HG02840 (cell line): ENCODE data around the gene AOC2.
"Not testable (repeated sequence)": the region's sequence is repeated elsewhere in the genome, so short reads cannot be mapped to it uniquely, and the experiment has no call there.

Experiments
- ATAC-seq: cut with Tn5 transposase; IDR thresholded peaks from one replicate; pipeline ENCODE4 v1.9.1; 2021; ENCODE audit warnings: mild to moderate bottlenecking, moderate library complexity, moderate number of reproducible peaks; ENCODE audit not compliant: unreplicated experiment, low FRiP score

The AOC2 gene

DNA sequence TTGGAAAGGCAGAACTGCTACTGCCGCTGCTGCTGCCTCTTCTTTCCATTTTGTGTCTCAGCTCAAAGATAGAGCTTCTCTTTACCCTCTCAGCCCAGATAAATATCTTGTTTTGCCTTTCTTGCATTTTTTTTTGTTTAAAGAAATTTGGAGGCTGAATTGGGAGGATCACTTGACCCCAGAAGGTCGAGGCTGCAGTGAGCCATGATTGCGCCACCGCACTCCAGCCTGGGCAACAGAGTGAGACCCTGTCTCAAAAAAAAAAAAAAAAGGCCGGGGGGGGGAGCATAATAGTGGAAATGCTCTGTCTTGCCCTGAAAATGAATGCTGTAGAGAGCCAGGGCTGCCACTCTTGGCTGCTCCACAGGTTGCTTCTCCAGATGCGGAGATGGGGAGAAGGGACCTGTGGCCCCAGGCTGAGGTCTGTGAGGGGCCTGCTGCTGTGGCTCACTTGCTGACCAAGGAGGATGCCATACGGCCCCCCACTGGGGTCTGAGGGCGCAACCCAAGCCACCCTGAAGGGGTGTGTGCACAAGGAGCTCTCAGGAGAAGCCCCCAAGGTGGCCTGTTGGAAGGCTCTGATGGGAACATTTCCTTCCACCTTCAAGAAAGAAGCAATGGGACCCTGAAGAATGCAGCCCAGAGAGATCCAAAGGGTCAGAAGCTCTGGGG is 34.7 kb downstream of the AOC2 start:
- no peak for ATAC-seq

DNA sequence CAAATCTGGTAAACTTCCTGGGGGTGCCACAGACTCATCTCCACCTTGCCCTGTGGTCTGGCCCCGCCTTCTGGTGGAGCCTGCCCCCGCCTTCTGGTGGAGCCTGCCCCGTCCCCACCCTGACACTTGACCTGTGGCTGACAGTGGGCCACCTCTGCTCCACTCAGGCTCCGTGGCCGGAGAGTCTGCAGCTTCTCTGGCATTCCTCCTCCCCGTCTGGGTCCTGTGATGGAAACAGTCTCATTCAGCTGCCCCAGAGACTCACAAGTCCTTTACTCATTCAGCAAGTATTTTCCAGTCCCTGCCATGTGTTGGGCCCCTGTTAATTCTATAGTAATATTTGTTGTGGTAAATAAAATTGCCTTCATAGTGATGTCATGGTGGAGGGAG is 35.2 kb downstream of the AOC2 start:
- no peak for ATAC-seq

DNA sequence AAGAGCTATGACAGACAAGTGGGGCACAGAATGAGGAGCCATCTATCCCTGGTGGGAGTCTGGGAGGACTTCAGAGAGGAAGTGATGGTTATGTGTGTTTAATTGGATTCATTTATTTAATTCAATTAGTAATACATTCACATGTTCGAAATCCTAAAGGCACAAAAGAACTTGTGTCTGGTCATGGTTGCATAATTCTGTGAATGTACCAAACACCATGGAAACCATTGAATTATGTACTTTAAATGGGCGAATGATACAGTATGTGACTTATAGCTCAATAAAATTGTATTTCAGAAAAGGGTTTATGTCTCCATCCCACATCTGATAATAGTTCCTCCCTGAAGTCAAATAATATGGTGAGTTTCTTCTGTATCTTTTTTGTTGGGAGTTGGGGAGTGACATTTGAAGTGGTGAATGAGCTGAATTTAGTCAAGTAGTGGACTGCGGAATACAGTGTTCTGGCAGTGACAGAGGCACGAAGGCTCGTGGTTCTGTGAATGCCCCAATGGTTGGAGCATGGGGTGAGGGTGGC is 36.5 kb downstream of the AOC2 start:
- ATAC-seq: no peak

DNA sequence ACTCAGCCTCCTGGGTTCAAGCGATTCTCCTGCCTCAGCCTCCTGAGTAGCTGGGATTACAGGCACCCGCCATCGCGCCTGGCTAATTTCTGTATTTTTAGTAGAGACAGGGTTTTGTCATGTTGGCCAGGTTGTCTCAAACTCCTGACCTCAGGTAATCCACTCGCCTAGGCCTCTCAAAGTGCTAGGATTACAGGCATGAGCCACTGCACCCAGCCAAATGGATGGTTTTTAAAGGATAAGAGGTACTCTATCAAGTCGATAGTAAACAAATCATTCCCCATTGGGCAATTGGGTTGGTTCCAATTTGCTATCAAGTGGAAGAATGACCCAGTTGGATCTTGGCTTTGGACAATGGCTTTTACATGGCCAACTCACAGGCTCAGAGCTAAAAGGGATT is 37.3 kb downstream of the AOC2 start:
- ATAC-seq: not testable (repeated sequence)

DNA sequence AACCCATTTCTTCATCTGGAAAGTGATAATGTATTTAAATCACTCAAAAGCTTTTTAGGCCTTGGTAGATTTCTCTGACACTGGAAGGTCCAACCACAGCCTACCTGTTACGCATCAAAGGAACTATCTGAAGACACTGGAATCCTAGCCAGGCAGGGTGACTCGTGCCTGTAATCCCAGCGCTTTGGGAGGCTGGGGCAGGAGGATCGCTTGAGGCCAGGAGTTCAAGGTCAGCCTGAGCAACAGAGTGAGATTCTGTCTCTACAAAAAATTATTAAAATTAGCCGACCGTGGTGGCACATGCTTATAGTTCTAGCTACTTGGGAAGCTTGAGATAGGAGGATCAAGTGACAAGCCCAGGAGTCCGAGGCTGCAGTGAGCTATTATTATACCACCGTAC is 37.8 kb downstream of the AOC2 start:
- ATAC-seq: no peak

DNA sequence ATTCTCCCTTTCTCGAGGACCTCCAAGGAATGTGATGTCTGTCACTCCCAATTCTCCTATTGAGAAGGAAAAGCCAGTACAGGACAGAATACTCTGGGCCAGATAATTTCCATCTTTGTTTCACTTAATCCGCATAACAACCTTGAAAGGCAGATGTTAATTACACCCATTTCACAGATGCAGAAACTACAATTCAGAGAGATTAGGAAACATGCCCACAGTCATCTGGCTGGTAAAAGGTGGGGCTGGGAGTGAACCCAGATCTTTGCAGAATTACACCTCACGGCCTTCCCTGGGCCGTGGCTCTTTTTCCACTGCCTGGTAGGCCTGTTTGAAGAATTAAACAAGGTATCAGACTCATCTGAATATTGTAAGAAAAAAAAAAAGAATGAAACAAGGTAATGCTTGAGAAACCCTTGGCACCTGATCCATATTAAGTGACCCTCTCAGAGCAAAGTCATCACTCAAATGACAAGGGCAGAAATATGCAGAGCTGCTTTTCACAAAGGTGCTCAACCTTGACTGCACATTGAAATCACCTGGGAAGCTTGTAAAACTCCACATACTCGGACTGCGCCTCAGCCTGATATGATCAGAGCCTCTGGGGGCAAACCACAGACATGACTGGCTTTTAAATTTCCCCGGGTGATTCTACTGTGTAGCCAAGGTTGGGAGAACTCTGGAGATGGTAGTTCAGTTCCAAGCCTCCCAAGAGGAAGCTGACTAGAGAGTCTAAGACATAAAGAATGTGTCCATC is 39.6 kb downstream of the AOC2 start:
- no peak for ATAC-seq

DNA sequence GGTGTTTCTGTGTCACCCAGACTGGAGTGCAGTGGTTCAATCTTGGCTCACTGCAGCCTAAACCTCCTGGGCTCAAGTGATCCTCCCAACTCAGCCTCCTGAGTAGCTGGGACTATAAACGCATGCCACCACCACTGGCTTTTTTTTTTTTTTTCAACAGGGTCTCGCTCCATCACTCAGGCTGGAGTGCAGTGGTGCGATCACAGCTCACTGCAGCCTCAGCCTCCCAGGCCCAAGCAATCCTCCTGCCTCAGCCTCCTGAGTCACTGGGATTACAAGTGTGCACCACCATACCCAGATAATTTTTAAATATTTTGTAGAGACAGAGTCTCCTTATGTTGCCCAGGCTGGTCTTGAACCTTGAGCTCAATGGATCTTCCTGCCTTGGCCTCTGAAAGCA is 41.4 kb downstream of the AOC2 start:
- ATAC-seq: not testable (repeated sequence)

DNA sequence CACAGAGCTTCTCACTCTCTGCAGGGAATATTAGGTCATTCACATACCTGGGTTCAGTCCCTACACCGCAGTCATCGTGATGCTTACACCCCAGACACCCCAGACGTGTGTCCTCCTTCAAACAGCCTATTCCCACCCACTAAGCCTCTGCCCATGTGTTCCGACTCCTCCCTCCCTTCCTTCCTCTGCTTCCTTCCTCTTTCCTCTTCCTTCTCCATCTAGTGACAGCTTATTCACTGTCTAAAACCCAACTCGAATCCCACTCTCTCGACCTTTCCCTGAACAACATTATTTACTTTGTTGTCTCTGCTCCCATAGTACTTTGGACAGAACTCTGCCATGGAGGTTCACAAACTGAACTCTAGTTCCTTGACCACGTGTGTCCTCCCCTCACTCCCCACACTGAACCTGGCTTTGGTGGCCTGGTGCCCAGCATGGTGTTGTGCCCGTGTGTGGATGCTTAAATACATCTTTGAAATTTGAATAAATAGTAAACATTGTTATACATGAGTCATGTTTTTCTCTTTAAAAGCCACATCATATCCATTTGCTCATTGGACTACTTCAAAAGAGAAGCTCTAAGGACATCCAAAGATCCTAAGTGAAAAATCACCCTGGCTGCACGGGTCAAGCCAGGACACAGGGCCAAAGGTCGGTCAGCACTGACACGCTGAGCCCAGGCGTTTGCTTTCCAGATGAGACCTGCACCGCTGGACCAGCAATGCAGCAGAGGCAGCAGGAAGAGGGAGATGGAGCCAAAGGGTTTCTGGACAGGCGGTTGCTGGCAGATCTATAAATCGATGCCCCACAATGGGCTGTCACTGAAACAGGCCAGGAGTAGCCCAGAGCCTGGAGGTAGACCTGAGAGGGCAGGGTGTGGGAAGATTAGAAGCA is 42.1 kb downstream of the AOC2 start:
- ATAC-seq: no peak

DNA sequence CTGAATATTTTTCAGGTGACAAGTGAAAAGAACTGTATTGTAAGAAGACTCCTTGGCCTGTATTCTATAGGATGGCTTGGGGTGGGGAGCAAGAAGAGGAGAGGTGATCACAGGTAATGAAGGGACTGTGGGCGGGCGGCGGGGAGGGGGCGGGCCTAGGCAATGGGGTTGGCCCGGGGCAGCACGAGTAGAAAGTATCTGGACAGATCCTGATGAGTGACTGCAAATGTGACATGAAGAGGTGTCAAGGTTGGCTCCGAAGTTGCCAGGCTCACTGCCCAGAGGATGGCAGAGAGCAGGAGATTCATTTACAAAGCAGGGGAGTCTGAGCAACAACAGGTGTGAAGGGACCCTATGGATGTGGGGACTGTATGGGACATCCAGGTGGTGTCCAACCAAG is 45.4 kb downstream of the AOC2 start:
- ATAC-seq: no peak

DNA sequence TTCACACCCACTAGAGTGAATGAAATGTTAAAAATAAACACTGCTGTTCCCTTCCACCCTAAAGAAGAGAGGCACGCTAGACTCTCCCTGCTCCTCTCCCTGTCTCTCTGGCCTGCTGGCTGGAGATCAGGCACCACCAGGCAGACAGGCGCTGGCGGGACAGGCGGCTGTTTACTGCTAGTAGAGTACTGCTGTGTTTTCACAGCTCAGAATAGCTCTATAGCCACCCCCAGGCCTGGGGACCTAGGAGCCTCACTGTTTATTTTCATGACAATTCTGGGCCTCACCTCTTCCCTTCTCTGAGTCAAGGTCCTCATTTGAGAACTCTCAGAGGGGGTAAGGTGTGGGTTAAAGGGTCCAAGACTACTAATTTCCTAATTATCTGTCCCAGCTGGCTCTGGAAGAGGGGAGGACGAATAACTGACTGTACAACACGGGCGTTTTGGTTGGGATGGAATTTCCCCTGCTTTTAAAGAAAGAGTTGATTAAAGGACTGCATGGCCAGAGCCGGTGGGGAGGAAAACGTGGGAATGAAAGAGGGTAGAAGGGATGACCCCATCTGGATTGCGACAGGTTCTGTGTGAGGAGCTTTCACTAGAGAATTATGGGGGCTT is 47.3 kb downstream of the AOC2 start:
- no peak for ATAC-seq

DNA sequence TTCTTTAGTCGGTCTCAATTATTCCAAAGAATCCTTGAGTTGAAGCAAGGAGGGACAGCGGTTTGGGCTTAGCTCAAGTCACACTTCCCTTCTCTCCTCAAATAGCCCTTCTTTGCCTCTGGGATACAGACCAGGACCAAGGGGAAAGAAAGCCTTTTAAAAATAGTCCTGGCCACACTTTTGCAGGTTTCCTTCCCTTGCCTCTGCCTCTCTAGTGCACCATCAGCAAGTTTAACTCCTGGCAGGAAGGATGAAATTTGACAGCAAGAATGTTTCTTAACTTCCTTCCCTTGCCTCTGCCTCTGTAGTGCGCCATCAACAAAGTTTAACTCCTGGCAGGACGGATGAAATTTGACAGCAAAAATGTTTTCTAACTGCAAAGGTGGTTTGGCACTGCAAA is 49.0 kb downstream of the AOC2 start:
- ATAC-seq: no peak

DNA sequence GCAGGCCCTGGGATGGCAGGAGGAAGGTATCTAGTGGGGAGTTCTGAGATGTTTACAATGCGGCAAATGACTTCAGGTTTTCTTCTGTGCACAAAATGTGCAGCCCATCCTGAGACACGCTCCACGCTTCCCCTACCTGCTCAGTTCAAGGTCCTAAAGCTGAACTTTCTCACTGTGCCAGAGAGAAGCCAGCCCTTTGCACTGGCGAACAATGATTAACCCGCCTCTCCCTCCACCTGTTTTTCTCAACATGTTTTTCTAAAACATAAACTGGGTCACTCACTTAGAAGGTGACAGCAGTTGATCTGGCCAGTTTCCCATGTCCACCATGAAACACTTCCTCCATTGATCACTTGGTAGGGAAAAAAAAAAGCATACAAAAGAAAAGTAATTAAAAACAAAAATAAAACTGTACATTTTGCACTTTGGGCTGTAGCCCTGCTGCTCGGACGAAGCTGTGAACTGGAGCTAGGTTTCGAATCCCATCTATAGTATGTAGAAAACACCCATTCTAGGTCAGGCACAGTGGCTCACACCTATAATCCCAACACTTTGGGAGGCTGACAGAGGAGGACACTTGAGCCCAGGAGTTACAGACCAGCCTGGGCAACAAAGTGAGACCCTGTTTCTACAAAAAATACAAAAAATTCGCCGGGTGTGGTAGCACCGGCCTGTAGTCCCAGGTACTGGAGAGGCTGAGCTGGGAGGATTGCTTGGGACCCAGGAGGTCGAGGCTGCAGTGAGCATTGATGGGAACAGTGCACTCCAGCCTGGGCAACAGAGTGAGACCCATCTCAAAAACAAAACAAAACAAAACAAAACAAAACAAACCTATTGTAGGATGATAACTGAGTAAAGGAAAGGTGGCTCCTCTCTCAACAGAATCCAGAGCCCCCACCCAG is 50.2 kb downstream of the AOC2 start:
- ATAC-seq: no peak

DNA sequence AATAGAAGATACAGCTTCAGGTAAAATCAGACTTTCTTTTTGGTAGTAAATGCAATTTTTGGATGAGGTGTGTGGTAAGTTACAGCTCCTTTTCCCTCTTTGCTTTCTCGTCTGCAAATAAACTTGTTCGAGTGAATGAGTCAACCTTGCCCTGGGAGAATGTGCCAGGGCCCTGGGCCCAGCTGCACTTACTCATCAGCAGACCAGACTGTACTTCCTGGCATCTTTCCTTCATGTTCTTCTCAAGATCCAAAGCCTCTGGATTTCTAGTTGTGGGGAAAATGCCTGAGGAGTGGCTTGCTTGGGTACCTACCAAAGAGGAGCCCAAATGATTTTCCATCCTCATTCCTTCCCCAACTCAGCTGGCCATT is 50.8 kb downstream of the AOC2 start:
- ATAC-seq: no peak

DNA sequence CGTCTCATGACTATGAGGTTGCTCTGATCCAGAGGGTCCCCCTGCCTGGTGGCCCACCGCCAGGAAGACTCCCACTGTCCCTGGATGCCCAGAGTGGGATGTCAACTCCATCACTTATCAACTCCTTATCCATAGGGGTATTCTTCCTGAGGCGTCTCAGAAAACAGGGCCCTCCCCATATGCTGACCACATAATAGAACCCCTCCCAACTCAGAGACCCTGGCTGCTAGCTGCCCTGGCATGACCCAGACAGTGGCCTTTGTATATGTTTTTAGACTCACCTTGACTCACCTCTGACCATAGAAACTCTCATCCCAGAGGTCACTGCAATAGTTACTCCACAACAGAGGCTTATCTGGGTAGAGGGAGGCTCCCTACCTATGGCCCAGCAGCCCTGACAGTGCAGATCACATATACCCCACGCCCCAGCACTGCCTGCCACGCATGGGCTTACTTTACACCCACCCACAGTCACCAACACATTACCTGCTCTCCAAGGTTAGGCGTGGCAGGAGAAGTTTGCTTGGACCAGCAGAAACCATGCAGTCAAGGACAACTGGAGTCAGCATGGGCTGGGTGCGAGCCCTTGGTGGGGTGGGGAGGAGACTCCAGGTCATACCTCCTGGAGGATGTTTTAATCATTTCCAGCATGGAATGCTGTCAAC is 53.9 kb downstream of the AOC2 start:
- no peak for ATAC-seq

DNA sequence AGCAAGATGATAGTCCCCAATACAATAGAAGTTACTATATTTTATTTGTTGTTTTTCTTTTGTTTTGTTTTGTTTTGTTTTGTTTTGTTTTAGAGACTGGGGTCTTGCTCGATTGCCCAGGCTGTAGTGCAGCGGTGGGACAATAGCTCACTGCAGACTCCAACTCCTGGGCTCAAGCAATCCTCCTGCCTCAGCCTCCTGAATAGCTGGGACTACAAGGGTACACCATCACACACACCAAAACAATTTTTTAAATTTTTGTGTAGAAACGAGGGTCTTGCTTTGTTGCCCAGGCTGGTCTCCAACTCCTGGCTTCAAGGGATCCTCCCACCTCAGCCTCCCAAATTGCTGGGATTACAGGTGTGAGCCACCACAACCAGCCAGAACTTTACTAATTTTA is 55.6 kb downstream of the AOC2 start:
- not testable (repeated sequence) for ATAC-seq
